Vagina (tissue), 2 donors: ENCODE results near the gene SORCS2. TPM values are rescaled to one million over a fixed set of nuclear protein-coding genes. Genes with fewer than 3 reads are reported as not detected.

Source experiments
- DNase-seq, 2 donors: peaks; one replicate each; pipeline ENCODE4 v3.0.0-alpha.2; 2017; ENCODE audit errors: extremely low spot score in 2 of 2
- H3K27ac ChIP-seq: fragments of 200-600 bp; sonication (generic); one replicate; pipeline ENCODE4 v1.5.1; 2019
- H3K27me3 ChIP-seq: fragments of 200-600 bp; sonication (generic); one replicate; pipeline ENCODE4 v1.5.1; 2019
- H3K36me3 ChIP-seq, 2 donors: fragments of 200-600 bp; sonication (generic); one replicate each; pipeline ENCODE4 v1.5.1; 2017 to 2019
- H3K4me1 ChIP-seq: fragments of 200-600 bp; sonication (generic); one replicate; pipeline ENCODE4 v1.5.1; 2019
- H3K4me3 ChIP-seq, 2 donors: fragments of 200-600 bp; sonication (generic); 1 replicate in 1 of 2; 2 replicates in 1 of 2; pipeline ENCODE4 v1.5.1; 2016 to 2019
- H3K9me3 ChIP-seq: fragments of 200-600 bp; sonication (generic); one replicate; pipeline ENCODE4 v1.5.1; 2019
- POLR2A ChIP-seq, 2 donors: fragments of 450-650 bp; IDR thresholded peaks; one replicate each; pipeline ENCODE4 v1.6.1; 2017; ENCODE audit warnings: antibody characterized with exemption in 2 of 2, mild to moderate bottlenecking in 2 of 2, moderate library complexity in 2 of 2
- POLR2AphosphoS5 ChIP-seq, 2 donors: sonication (generic); formaldehyde crosslinking; IDR thresholded peaks; one replicate each; pipeline ENCODE4 v1.9.0; 2017; ENCODE audit warnings: antibody characterized with exemption in 2 of 2, mild to moderate bottlenecking in 2 of 2, low read depth in 1 of 2; ENCODE audit not compliant: insufficient read depth in 1 of 2
- intact Hi-C: fragments of 100-400 bp; cut with DNase I; formaldehyde crosslinking; loops from one replicate; pipeline ENCODE4 v1.15.1; 2023
- total RNA-seq: library from RNA; depleted of rRNA; stranded (reverse); fragments of >200 nt; gene quantifications from one replicate; pipeline ENCODE4 v1.2.3, GENCODE V29; 2016
- TF ChIP-seq, protein P1 (sequence below), 3 experiments: fragments of 450-650 bp in 2 of 3; fragments of 200-600 bp in 1 of 3; sonication (generic) in 1 of 3; IDR thresholded peaks; one replicate each; pipeline ENCODE4 v1.5.1; 2017 to 2019; ENCODE audit warnings: antibody characterized with exemption in 3 of 3, mild to moderate bottlenecking in 2 of 3, moderate library complexity in 2 of 3

SORCS2 gene
- total RNA-seq, 1 donor from 2014 or later: 5.4 TPM

- intact Hi-C loops: no loop called here
- no peaks in the 10 kb centered on the region for H3K9me3 ChIP-seq
- no peak overlapping the region for H3K4me3 ChIP-seq
- no peaks in the 10 kb centered on the region for H3K27me3 ChIP-seq
- H3K36me3 ChIP-seq: no peaks in the 10 kb centered on the region
- DNase-seq: no peak
- H3K27ac ChIP-seq: no peak overlapping the region
- H3K4me1 ChIP-seq: no peaks in the 10 kb centered on the region
- TF ChIP-seq, protein P1, sequence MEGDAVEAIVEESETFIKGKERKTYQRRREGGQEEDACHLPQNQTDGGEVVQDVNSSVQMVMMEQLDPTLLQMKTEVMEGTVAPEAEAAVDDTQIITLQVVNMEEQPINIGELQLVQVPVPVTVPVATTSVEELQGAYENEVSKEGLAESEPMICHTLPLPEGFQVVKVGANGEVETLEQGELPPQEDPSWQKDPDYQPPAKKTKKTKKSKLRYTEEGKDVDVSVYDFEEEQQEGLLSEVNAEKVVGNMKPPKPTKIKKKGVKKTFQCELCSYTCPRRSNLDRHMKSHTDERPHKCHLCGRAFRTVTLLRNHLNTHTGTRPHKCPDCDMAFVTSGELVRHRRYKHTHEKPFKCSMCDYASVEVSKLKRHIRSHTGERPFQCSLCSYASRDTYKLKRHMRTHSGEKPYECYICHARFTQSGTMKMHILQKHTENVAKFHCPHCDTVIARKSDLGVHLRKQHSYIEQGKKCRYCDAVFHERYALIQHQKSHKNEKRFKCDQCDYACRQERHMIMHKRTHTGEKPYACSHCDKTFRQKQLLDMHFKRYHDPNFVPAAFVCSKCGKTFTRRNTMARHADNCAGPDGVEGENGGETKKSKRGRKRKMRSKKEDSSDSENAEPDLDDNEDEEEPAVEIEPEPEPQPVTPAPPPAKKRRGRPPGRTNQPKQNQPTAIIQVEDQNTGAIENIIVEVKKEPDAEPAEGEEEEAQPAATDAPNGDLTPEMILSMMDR (IDR thresholded peaks at IDR 0.05): no peak
- no peak for TF ChIP-seq POLR2AphosphoS5 (IDR thresholded peaks at IDR 0.05; ENCODE audit: insufficient read depth in 1 of 2, low read depth in 1 of 2)
Observed at GRCh38 chr4:7425591-7426468, 233.5 kb downstream of the SORCS2 start.

DNA sequence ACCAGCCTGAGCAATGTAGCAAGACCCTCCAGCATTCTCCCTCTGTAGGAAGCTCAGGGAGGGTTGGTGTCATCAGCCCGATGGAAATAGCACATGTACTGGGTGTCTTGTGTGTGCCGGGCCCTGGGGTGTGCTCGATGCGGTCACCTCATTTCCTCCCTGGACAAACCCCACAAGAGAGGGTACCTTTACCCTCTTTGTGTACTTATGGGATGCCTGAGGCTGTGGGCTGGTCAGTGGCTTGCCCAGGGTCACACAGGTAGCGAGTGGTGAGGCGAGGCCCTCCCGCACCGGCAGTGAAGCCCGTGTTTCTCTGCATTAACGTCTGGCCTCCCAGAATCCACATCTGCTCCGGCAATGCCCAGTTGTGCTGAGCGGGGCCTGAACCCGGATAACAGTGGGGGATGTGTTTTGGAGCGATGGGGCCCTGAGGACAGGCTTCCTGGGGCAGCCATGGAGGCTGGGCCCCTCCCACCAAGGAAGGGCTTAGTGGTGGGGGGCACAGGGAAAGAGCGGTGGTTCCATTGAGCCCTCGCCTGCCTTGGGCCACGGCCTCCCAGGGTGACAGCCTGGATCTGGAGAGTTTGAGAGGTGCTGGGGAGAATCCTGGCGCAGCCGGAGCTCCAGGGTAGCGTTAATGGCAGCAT lies 234.3 kb downstream of the SORCS2 start:
- H3K4me1 ChIP-seq: no peaks in the 10 kb centered on the region
- no peaks in the 10 kb centered on the region for H3K27me3 ChIP-seq
- DNase-seq: no peak
- intact Hi-C loops: no loop called here
- H3K9me3 ChIP-seq: no peaks in the 10 kb centered on the region
- H3K4me3 ChIP-seq: no peak overlapping the region
- TF ChIP-seq, protein P1 (IDR thresholded peaks at IDR 0.05): no peak
- no peak for TF ChIP-seq POLR2A (IDR thresholded peaks at IDR 0.05)
- H3K27ac ChIP-seq: no peak overlapping the region
- H3K36me3 ChIP-seq: no peaks in the 10 kb centered on the region

DNA sequence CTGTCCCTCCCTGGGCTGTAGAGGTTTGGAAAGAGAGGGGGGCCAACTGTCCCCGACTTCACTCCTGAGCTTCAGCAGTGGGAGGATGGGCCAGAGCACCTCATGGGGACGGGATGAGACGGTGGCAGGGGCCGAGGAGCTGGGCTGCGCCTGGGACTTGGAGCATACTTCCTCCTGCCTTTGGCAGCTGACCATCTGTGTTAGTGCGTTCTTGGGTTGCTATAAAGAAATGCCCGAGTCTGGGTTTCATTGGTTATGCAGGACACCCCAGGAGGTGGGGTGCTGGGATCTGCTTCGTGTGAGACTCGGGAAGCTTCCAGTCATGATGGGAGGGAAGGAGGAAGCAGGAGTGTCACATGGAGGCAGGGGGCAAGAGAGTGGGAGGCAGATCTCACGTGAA lies 235.0 kb downstream of the SORCS2 start:
- Histone ChIP-seq H3K9me3 (no peaks in the 10 kb centered on the region), H3K27ac (no peak overlapping the region), H3K4me3 (no peak overlapping the region), H3K27me3 (no peaks in the 10 kb centered on the region), H3K36me3 (no peaks in the 10 kb centered on the region), H3K4me1 (no peaks in the 10 kb centered on the region)
- TF ChIP-seq, protein P1 (IDR thresholded peaks at IDR 0.05): no peak
- TF ChIP-seq POLR2AphosphoS5 (IDR thresholded peaks at IDR 0.05; ENCODE audit: insufficient read depth in 1 of 2, low read depth in 1 of 2): no peak
- TF ChIP-seq POLR2A (IDR thresholded peaks at IDR 0.05): no peak
- intact Hi-C loops: no loop called here
- DNase-seq: no peak

GRCh38 chr4:7427831-7428260 lies 235.5 kb downstream of the SORCS2 start:
- intact Hi-C loops: no loop called here
- no peak for TF ChIP-seq POLR2AphosphoS5 (IDR thresholded peaks at IDR 0.05; ENCODE audit: insufficient read depth in 1 of 2, low read depth in 1 of 2)
- TF ChIP-seq POLR2A (IDR thresholded peaks at IDR 0.05): no peak
- TF ChIP-seq, protein P1 (IDR thresholded peaks at IDR 0.05): no peak
- Histone ChIP-seq H3K4me3 (no peak overlapping the region), H3K27me3 (no peaks in the 10 kb centered on the region), H3K36me3 (no peaks in the 10 kb centered on the region), H3K9me3 (no peaks in the 10 kb centered on the region), H3K4me1 (no peaks in the 10 kb centered on the region), H3K27ac (no peak overlapping the region)
- DNase-seq: no peak
